Naive thymus-derived CD4-positive, alpha-beta T cell (primary cell): ENCODE data around the gene SPOCD1. TPM values are rescaled to one million over a fixed set of nuclear protein-coding genes. Genes with fewer than 3 reads are reported as not detected.
A peak's percentile ranks its signal among the peaks of the same experiment; 100 is the strongest.

ENCODE experiments used
- ATAC-seq: fragments of 150-1000 bp; cut with Tn5 transposase; 2 replicates; pipeline ENCODE4 v1.10.0; 2021; ENCODE audit warnings: mild to moderate bottlenecking, moderate library complexity
- CTCF ChIA-PET: fragments of 350-600 bp; sonication (Branson Sonifier 250); formaldehyde crosslinking; loops from one replicate; lab custom pipeline; 2021; ENCODE audit warnings: antibody characterized with exemption; lab: Charles Lee
- POLR2A ChIA-PET: fragments of 350-600 bp; sonication (Branson Sonifier 250); formaldehyde crosslinking; loops from one replicate; lab custom pipeline; 2021; ENCODE audit warnings: antibody characterized with exemption, inconsistent platforms; lab: Charles Lee
- DNase-seq, 9 donors: peaks; one replicate each; pipeline versions ENCODE4 v3.0.0 to v3.0.0-alpha.2; 2020 to 2022; ENCODE audit warnings: mixed read lengths in 1 of 9
- H3K27ac ChIP-seq: one replicate; pipeline ENCODE4 v1.7.0; 2013; ENCODE audit warnings: mild to moderate bottlenecking, low read depth, low read length, moderate library complexity
- H3K27me3 ChIP-seq, 2 donors: one replicate each; pipeline ENCODE4 v1.7.0; 2013; ENCODE audit warnings: low read length in 2 of 2, mild to moderate bottlenecking in 2 of 2, moderate library complexity in 2 of 2; ENCODE audit not compliant: control insufficient read depth in 2 of 2, insufficient read depth in 2 of 2
- H3K36me3 ChIP-seq, 3 experiments: 1 replicate in 2 of 3; 2 replicates in 1 of 3; pipeline ENCODE4 v1.7.0; 2013; ENCODE audit warnings: low read length in 3 of 3, mild to moderate bottlenecking in 3 of 3, moderate library complexity in 1 of 3; ENCODE audit not compliant: insufficient read depth in 3 of 3, control insufficient read depth in 2 of 3
- H3K4me1 ChIP-seq, 2 donors: one replicate each; pipeline ENCODE4 v1.7.0; 2013; ENCODE audit warnings: low read length in 2 of 2, mild to moderate bottlenecking in 2 of 2, moderate library complexity in 1 of 2; ENCODE audit not compliant: control insufficient read depth in 2 of 2, insufficient read depth in 2 of 2
- H3K4me3 ChIP-seq: 2 replicates; pipeline ENCODE4 v1.7.0; 2013; ENCODE audit warnings: mild to moderate bottlenecking, low read length
- H3K9me3 ChIP-seq, 3 experiments: 1 replicate in 2 of 3; 2 replicates in 1 of 3; pipeline ENCODE4 v1.7.0; 2013; ENCODE audit warnings: low read length in 3 of 3; ENCODE audit not compliant: control insufficient read depth in 2 of 3
- H3K27ac Mint-ChIP-seq, 9 donors: one replicate each; pipeline ENCODE4 v1.8.0; 2020 to 2022; ENCODE audit warnings: mixed read lengths in 9 of 9, mild to moderate bottlenecking in 8 of 9, moderate library complexity in 5 of 9, inconsistent platforms in 2 of 9
- H3K27me3 Mint-ChIP-seq, 5 donors: one replicate each; pipeline ENCODE4 v1.8.0; 2021 to 2022; ENCODE audit warnings: mixed read lengths in 5 of 5, mild to moderate bottlenecking in 1 of 5
- H3K36me3 Mint-ChIP-seq, 5 donors: one replicate each; pipeline ENCODE4 v1.8.0; 2020 to 2022; ENCODE audit warnings: mixed read lengths in 5 of 5, mild to moderate bottlenecking in 3 of 5, inconsistent platforms in 1 of 5
- H3K4me1 Mint-ChIP-seq, 7 donors: one replicate each; pipeline ENCODE4 v1.8.0; 2020 to 2022; ENCODE audit warnings: mixed read lengths in 7 of 7, mild to moderate bottlenecking in 3 of 7, inconsistent platforms in 1 of 7
- H3K4me3 Mint-ChIP-seq, 10 donors: one replicate each; pipeline ENCODE4 v1.8.0; 2020 to 2022; ENCODE audit warnings: mild to moderate bottlenecking in 10 of 10, mixed read lengths in 10 of 10, moderate library complexity in 6 of 10, inconsistent platforms in 2 of 10
- H3K9me3 Mint-ChIP-seq, 11 donors: one replicate each; pipeline ENCODE4 v1.8.0; 2020 to 2022; ENCODE audit warnings: mixed read lengths in 11 of 11, mild to moderate bottlenecking in 4 of 11, inconsistent platforms in 1 of 11, moderate library complexity in 1 of 11
- intact Hi-C, 2 donors: fragments of 100-400 bp; cut with micrococcal nuclease; formaldehyde crosslinking; loops; one replicate each; pipeline ENCODE4 v1.15.1; 2023
- polyA plus RNA-seq, 2 donors: library from polyadenylated mRNA; unstranded; fragments of 300-500 nt; fragmentation: Illumina TruSeq; gene quantifications; one replicate each; pipeline ENCODE4 v1.2.3, GENCODE V29; 2021
- total RNA-seq, 6 experiments: library from RNA in 5 of 6; stranded (reverse) in 5 of 6; gene quantifications; 1 replicate in 5 of 6; 2 replicates in 1 of 6; pipeline ENCODE4 v1.2.3 and lab custom pipeline; 2021 to 2026

SPOCD1 gene
- total and polyA plus RNA-seq, 7 experiments from 2014 or later: 0.21 to 0.38 TPM; not detected in 5

GRCh38 chr1:31769720-31770390 is 46.0 kb downstream of the SPOCD1 start:
- H3K9me3 Mint-ChIP-seq: no peaks in the 10 kb centered on the region
- CTCF ChIA-PET: no interaction called here
- no peak overlapping the region for H3K27ac ChIP-seq
- H3K27me3 Mint-ChIP-seq: peaks cover 12 to 81% (median 20%) of the 10 kb centered on the region in 5 donors
- H3K4me1 Mint-ChIP-seq: peaks cover 22 to 47% (median 38%) of the 10 kb centered on the region in 7 donors
- H3K27ac Mint-ChIP-seq: peak overlapping the region in 5 of 9 donors; percentile 12 to 66 (median 47)
- peaks cover 0 to 2% (median 0%) of the 10 kb centered on the region in 5 donors for H3K36me3 Mint-ChIP-seq
- H3K4me3 ChIP-seq: no peak overlapping the region
- no peaks in the 10 kb centered on the region for H3K9me3 ChIP-seq
- no peak for DNase-seq
- no peak for ATAC-seq
- H3K27me3 ChIP-seq: no peaks in the 10 kb centered on the region
- peaks cover 6 to 17% of the 10 kb centered on the region in 2 donors for H3K4me1 ChIP-seq
- H3K36me3 ChIP-seq: no peaks in the 10 kb centered on the region
- POLR2A ChIA-PET: interaction anchor here (0.7 to 1.3 kb wide), 2 partner anchors 188 to 403 kb away, joined by 3 read pairs; no protein-coding TSS in a partner anchor
- intact Hi-C loops: loop anchor here in 1 of 2 donors (10.0 kb wide), 1 partner anchor 625 kb away; the partner anchor contains the start of gene BSDC1
- H3K4me3 Mint-ChIP-seq: peak overlapping the region in 3 of 10 donors; percentile 14 to 97 (median 56)

DNA sequence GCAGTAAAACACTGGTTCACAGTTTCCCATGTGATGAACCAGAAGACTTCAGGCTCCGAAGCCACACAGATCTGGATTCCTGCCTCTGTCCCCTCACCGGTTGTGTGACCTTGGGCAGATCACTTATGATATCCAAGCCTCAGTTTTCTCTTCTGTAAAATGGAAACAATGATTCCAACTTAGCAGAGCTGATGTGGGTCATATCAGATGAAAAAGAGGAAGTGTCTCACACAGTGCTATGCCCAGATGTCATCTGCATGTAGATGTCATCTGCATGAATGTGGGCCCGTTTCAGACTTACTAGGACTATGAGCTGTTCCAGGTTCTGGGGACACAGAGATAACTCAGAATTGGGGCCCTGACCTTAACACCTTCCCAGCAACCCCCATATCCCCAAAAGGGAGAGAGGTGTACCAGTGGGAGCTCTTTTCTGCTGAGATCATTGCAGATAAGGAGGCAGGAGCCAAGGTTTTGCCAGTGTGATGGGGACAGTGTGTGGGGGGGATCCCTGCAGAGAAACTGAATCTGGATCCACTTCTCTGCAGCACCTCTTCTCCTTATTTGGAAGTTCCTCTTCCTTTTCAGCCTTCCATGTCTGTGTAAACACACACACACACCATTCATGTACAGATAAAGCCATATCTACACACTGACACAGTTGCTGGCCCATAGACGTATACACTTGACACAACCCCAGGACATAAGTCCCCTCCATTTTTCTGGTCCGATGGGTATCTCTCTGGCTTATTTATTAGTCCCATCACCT is 46.7 kb downstream of the SPOCD1 start:
- intact Hi-C loops: loop anchor here in 1 of 2 donors (10.0 kb wide), 1 partner anchor 626 kb away; the partner anchor contains the start of gene BSDC1

GRCh38 chr1:31768407-31768907 is 47.4 kb downstream of the SPOCD1 start:
- Histone ChIP-seq H3K4me3 (no peak overlapping the region), H3K9me3 (no peaks in the 10 kb centered on the region), H3K27me3 (no peaks in the 10 kb centered on the region), H3K27ac (no peak overlapping the region), H3K4me1 (peaks cover 7 to 24% of the 10 kb centered on the region in 2 donors), H3K36me3 (no peaks in the 10 kb centered on the region)
- CTCF ChIA-PET: no interaction called here
- no peak for ATAC-seq
- no peak for DNase-seq
- intact Hi-C loops: loop anchor here in 1 of 2 donors (10.0 kb wide), 1 partner anchor 626 kb away; the partner anchor contains the start of gene BSDC1
- Mint-ChIP-seq H3K27ac (peak overlapping the region in 2 of 9 donors; percentile 21 to 32), H3K27me3 (peaks cover under 1 to 74% (median 7%) of the 10 kb centered on the region in 5 donors), H3K36me3 (peaks cover 0 to 2% (median 0%) of the 10 kb centered on the region in 5 donors), H3K4me1 (peaks cover 27 to 52% (median 44%) of the 10 kb centered on the region in 7 donors), H3K4me3 (no peak overlapping the region), H3K9me3 (no peaks in the 10 kb centered on the region)
- POLR2A ChIA-PET: interaction anchor here (0.6 kb wide), 1 partner anchor 584 kb away, joined by 5 read pairs; no protein-coding TSS in a partner anchor

More for the DNA sequence above, 46.7 kb downstream of the SPOCD1 start:
- POLR2A ChIA-PET: interaction anchor here (0.6 to 0.7 kb wide), 2 partner anchors 403 to 583 kb away, joined by 3 to 5 read pairs; no protein-coding TSS in a partner anchor
- no peak for DNase-seq
- CTCF ChIA-PET: no interaction called here
- Mint-ChIP-seq H3K9me3 (no peaks in the 10 kb centered on the region), H3K4me1 (peaks cover 26 to 52% (median 42%) of the 10 kb centered on the region in 7 donors), H3K36me3 (peaks cover 0 to 2% (median 0%) of the 10 kb centered on the region in 5 donors), H3K27me3 (peaks cover 5 to 79% (median 12%) of the 10 kb centered on the region in 5 donors), H3K4me3 (peak overlapping the region in 1 of 10 donors; percentile 14), H3K27ac (peak overlapping the region in 4 of 9 donors; percentile 12 to 66 (median 21))
- Histone ChIP-seq H3K27ac (no peak overlapping the region), H3K4me1 (peaks cover 6 to 22% of the 10 kb centered on the region in 2 donors), H3K4me3 (no peak overlapping the region), H3K36me3 (no peaks in the 10 kb centered on the region), H3K9me3 (no peaks in the 10 kb centered on the region), H3K27me3 (no peaks in the 10 kb centered on the region)
- ATAC-seq: no peak

DNA sequence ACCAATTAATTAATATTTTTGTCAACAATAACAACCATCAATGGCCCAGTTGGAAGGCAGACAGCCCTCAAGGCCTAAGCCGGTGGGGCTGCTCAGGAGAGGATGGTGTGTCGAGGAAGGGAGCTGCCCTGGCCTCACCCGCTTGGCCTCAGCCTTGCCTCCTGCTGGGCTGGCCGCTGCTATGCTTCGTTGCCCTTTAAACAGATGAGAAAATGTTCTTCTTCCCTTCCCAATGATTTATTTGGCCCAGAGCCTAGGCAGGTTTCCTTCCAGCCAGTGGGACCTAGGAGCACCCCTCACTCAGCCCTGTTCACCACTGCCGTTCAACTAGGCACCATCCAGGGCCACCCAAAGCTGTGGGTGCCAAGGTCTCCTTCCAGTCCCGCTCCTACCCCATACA is 48.6 kb downstream of the SPOCD1 start:
- ChIA-PET POLR2A (interaction anchor here (0.7 kb wide), 1 partner anchor 22 kb away, joined by 3 read pairs; no protein-coding TSS in a partner anchor), CTCF (interaction anchor here (1.1 kb wide), 1 partner anchor 22 kb away, joined by 5 read pairs; no protein-coding TSS in a partner anchor)
- no peak overlapping the region for H3K27ac ChIP-seq
- no peaks in the 10 kb centered on the region for H3K27me3 ChIP-seq
- Mint-ChIP-seq H3K27ac (no peak overlapping the region), H3K4me3 (no peak overlapping the region), H3K36me3 (peaks cover 0 to 2% (median 0%) of the 10 kb centered on the region in 5 donors), H3K27me3 (peaks cover 0 to 75% (median 7%) of the 10 kb centered on the region in 5 donors), H3K9me3 (no peaks in the 10 kb centered on the region), H3K4me1 (peaks cover 22 to 49% (median 44%) of the 10 kb centered on the region in 7 donors)
- no peak for DNase-seq
- H3K4me1 ChIP-seq: peaks cover 12 to 27% of the 10 kb centered on the region in 2 donors
- no peaks in the 10 kb centered on the region for H3K36me3 ChIP-seq
- no peak overlapping the region for H3K4me3 ChIP-seq
- no peak for ATAC-seq
- intact Hi-C loops: loop anchor here in 1 of 2 donors (10.0 kb wide), 1 partner anchor 628 kb away; the partner anchor contains the start of gene BSDC1
- no peaks in the 10 kb centered on the region for H3K9me3 ChIP-seq

DNA sequence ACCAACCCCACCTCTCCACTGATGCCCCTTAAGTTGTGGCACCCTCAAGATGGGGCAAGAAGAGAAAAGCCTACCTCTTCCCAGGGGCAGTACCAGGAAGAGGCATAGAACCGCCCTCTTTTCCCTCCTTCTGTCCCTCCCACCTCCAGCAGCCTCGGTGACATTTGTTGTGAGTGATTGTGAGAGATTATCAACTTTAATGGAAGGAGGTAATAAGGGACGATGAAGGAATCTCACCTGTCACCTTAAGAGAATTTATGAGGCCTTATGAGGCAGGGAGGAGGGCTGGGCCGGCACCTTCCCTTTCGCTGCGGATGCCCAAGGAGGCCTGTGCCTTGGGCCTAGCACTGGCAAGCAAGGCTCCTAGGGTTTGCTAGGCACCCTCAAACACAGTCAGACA is 50.3 kb downstream of the SPOCD1 start:
- ChIA-PET CTCF (interaction anchor here (5.4 kb wide), 1 partner anchor 24 kb away, joined by 35 read pairs; no protein-coding TSS in a partner anchor), POLR2A (interaction anchor here (2.2 kb wide), 1 partner anchor 23 kb away, joined by 6 read pairs; no protein-coding TSS in a partner anchor)
- Histone ChIP-seq H3K4me1 (peaks cover 23 to 32% of the 10 kb centered on the region in 2 donors), H3K27ac (no peak overlapping the region), H3K27me3 (no peaks in the 10 kb centered on the region), H3K9me3 (no peaks in the 10 kb centered on the region), H3K36me3 (no peaks in the 10 kb centered on the region), H3K4me3 (no peak overlapping the region)
- peaks cover 0 to 2% (median 0%) of the 10 kb centered on the region in 5 donors for H3K36me3 Mint-ChIP-seq
- H3K4me3 Mint-ChIP-seq: peak overlapping the region in 1 of 10 donors; percentile 20
- H3K4me1 Mint-ChIP-seq: peaks cover 6 to 46% (median 38%) of the 10 kb centered on the region in 7 donors
- intact Hi-C loops: loop anchor here (1.0 to 10.0 kb wide), 3 partner anchors 24 to 629 kb away; partner anchors contain the start of gene BSDC1 (in 1 of the 2)
- ATAC-seq (no peak), DNase-seq (no peak)
- peaks cover 0 to 73% (median 4%) of the 10 kb centered on the region in 5 donors for H3K27me3 Mint-ChIP-seq
- no peak overlapping the region for H3K27ac Mint-ChIP-seq
- no peaks in the 10 kb centered on the region for H3K9me3 Mint-ChIP-seq
